GM12875 (cell line): ENCODE results near the gene ZC3H14.

Experiments used
- H3K4me3 ChIP-seq: one replicate; pipeline ENCODE4 v1.5.1; 2011; ENCODE audit warnings: low read depth, low read length, control low read depth
- CTCF ChIP-seq: IDR thresholded peaks from 2 replicates; pipeline ENCODE4 v1.5.1; 2011; ENCODE audit warnings: low read depth, mild to moderate bottlenecking, control low read depth, inconsistent platforms, low read length, moderate library complexity, borderline replicate concordance; ENCODE audit not compliant: insufficient read depth

ZC3H14 gene, protein sequence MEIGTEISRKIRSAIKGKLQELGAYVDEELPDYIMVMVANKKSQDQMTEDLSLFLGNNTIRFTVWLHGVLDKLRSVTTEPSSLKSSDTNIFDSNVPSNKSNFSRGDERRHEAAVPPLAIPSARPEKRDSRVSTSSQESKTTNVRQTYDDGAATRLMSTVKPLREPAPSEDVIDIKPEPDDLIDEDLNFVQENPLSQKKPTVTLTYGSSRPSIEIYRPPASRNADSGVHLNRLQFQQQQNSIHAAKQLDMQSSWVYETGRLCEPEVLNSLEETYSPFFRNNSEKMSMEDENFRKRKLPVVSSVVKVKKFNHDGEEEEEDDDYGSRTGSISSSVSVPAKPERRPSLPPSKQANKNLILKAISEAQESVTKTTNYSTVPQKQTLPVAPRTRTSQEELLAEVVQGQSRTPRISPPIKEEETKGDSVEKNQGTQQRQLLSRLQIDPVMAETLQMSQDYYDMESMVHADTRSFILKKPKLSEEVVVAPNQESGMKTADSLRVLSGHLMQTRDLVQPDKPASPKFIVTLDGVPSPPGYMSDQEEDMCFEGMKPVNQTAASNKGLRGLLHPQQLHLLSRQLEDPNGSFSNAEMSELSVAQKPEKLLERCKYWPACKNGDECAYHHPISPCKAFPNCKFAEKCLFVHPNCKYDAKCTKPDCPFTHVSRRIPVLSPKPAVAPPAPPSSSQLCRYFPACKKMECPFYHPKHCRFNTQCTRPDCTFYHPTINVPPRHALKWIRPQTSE

GRCh38 chr14:88562831-88563686 is at the start of gene ZC3H14:
TSS of gene ZC3H14 (plus strand) at chr14:88563037. CDS start at chr14:88563134, 97 bp downstream.
- 0 out of 2 replicates have a peak, but pooled peaks have one; percentile 9 for TF ChIP-seq CTCF
- H3K4me3 ChIP-seq, result peak within 1 kb of the TSS; percentile 100

- TF ChIP-seq CTCF, result no peak
- no peak overlapping the region for H3K4me3 ChIP-seq
Measured at GRCh38 chr14:88515499-88516221, 47.2 kb upstream of the ZC3H14 start.

GRCh38 chr14:88516861-88517357 is 45.9 kb upstream of the ZC3H14 start:
- TF ChIP-seq CTCF, result no peak
- no peak overlapping the region for H3K4me3 ChIP-seq

DNA sequence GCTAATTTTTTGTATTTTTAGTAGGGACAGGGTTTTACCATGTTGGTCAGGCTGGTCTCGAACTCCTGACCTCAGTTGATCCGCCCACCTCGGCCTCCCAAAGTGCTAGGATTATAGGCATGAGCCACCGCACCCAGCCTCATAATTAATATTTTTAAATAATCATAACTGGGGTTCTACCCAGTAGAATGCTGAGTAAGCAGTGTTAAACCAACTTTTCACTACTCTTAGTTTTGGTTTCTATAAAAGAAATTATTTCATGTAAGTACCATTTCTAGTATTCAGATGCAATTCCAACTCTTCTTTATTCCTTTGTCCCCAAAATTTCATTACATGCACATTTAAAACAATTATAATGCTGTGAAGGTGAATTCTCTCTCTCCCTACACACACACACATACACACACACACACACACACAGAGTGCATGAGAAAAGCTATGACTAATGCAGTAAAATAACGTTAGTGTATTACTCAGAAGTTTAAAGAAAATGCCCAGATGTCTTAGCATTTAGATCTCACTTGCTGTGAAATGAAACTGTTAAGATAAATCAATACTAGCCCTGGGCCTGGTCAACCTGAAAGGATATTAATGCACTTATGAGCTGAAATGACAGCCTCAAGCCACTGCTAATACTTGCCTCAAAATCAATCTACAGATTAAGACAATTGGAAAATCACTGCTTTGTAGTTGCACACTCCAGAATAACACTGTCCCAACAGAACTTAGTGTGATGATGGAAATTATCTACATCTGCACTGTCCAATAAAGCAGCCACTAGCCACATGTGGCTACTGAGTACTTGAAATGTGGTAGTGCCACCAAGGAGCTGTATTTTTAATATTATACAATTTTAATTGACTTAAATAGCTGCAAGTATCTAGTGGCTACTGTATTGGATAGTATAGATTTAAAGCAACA is 44.0 kb upstream of the ZC3H14 start:
- no peak overlapping the region for H3K4me3 ChIP-seq
- TF ChIP-seq CTCF, result no peak

DNA sequence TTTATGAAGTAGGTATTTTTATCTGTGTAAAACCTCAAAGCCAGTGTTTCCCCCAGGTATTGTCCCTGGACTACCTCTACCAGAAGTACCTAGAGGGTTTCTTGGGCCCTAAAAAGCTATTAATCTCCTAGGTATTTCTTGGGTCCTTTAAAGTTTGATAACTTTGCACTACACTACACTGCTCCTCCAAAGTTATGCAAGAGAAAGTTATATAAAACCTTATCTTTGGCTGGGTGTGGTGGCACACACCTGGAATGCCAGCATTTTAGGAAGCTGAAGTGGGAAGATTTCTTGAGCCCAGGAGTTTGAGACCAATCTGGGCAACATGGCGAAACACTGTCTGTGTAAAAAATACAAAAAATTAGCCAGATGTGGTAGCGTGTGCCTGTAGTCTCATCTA is 42.9 kb upstream of the ZC3H14 start:
- H3K4me3 ChIP-seq, result no peak overlapping the region
- TF ChIP-seq CTCF, result no peak
